HG03066 (cell line): ENCODE data around the gene TSPAN9.

ENCODE experiments used
- ATAC-seq: cut with Tn5 transposase; IDR thresholded peaks from one replicate; pipeline ENCODE4 v1.9.1; 2021; ENCODE audit warnings: low read depth; ENCODE audit not compliant: unreplicated experiment

Gene TSPAN9

GRCh38 chr12:3155702-3156370, 78.7 kb downstream of the TSPAN9 start:
- no peak for ATAC-seq

- ATAC-seq: no peak
These were observed 80.6 kb downstream of the TSPAN9 start for GRCh38 chr12:3157581-3158323.

- ATAC-seq: no peak
These were observed 81.8 kb downstream of the TSPAN9 start for GRCh38 chr12:3158851-3159465.

- no peak for ATAC-seq
These were observed 82.9 kb downstream of the TSPAN9 start for GRCh38 chr12:3160081-3160480.

- no peak for ATAC-seq
These were observed 84.7 kb downstream of the TSPAN9 start for GRCh38 chr12:3161861-3162260.

- no peak for ATAC-seq
These were observed 87.4 kb downstream of the TSPAN9 start for GRCh38 chr12:3164454-3165077.

GRCh38 chr12:3165078-3165980, 88.2 kb downstream of the TSPAN9 start:
- ATAC-seq: no peak

- no peak for ATAC-seq
These were observed 90.5 kb downstream of the TSPAN9 start for GRCh38 chr12:3167636-3168035.

- ATAC-seq: no peak
These were observed 91.3 kb downstream of the TSPAN9 start for GRCh38 chr12:3168223-3169221.

GRCh38 chr12:3170423-3171194, 93.4 kb downstream of the TSPAN9 start:
- ATAC-seq: no peak

- no peak for ATAC-seq
These were observed 94.0 kb downstream of the TSPAN9 start for GRCh38 chr12:3171195-3171591.

GRCh38 chr12:3172124-3173007, 95.2 kb downstream of the TSPAN9 start:
- no peak for ATAC-seq

- no peak for ATAC-seq
These were observed 95.9 kb downstream of the TSPAN9 start for GRCh38 chr12:3173008-3173553.

- no peak for ATAC-seq
These were observed 96.7 kb downstream of the TSPAN9 start for GRCh38 chr12:3173912-3174311.

- no peak for ATAC-seq
These were observed 98.1 kb downstream of the TSPAN9 start for GRCh38 chr12:3175238-3175637.

GRCh38 chr12:3176754-3177153, 99.6 kb downstream of the TSPAN9 start:
- no peak for ATAC-seq

GRCh38 chr12:3177778-3178425, 100.7 kb downstream of the TSPAN9 start:
- ATAC-seq: no peak
